ENCODE measurements around the gene MAN2A1. TPM values are rescaled to one million over a fixed set of nuclear protein-coding genes. Genes with fewer than 3 reads are reported as not detected.

The MAN2A1 gene
- polyA plus RNA-seq (2012; ENCODE audit: insufficient read length, low read depth) = 32.6 TPM

GRCh38 chr5:109689740-109690241, at the start of gene MAN2A1:
Gene MAN2A1 (plus strand): TSS chr5:109689927. CDS start chr5:109690418, 491 bp downstream.
- TF ChIP-seq FOXP2 (optimal IDR thresholded peaks at IDR 0.05; ENCODE audit: borderline replicate concordance, extremely low read depth, extremely low read length, insufficient read depth) = peak; percentile 18
- TF ChIP-seq POLR2AphosphoS5 (IDR thresholded peaks at IDR 0.05; ENCODE audit: low read depth, low read length) = peak; percentile 61; the same call in 1 of the 2 replicates
- TF ChIP-seq, protein P1, sequence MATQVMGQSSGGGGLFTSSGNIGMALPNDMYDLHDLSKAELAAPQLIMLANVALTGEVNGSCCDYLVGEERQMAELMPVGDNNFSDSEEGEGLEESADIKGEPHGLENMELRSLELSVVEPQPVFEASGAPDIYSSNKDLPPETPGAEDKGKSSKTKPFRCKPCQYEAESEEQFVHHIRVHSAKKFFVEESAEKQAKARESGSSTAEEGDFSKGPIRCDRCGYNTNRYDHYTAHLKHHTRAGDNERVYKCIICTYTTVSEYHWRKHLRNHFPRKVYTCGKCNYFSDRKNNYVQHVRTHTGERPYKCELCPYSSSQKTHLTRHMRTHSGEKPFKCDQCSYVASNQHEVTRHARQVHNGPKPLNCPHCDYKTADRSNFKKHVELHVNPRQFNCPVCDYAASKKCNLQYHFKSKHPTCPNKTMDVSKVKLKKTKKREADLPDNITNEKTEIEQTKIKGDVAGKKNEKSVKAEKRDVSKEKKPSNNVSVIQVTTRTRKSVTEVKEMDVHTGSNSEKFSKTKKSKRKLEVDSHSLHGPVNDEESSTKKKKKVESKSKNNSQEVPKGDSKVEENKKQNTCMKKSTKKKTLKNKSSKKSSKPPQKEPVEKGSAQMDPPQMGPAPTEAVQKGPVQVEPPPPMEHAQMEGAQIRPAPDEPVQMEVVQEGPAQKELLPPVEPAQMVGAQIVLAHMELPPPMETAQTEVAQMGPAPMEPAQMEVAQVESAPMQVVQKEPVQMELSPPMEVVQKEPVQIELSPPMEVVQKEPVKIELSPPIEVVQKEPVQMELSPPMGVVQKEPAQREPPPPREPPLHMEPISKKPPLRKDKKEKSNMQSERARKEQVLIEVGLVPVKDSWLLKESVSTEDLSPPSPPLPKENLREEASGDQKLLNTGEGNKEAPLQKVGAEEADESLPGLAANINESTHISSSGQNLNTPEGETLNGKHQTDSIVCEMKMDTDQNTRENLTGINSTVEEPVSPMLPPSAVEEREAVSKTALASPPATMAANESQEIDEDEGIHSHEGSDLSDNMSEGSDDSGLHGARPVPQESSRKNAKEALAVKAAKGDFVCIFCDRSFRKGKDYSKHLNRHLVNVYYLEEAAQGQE (IDR thresholded peaks at IDR 0.05; ENCODE audit: insufficient read depth in 1 of 2, low read depth in 2 of 2, low read length in 2 of 2) = 0 out of 4 replicates have a peak, but pooled peaks of 1 of the 2 experiments have one; percentile 11
- peak; percentile 46; the same call in 1 of the 2 replicates for TF ChIP-seq TAF1 (IDR thresholded peaks at IDR 0.05; ENCODE audit: borderline replicate concordance, insufficient read depth, low read length)
- TF ChIP-seq SIN3A (IDR thresholded peaks at IDR 0.05; ENCODE audit: borderline replicate concordance, insufficient read depth, low read length) = peak; percentile 69; the same call in 1 of the 2 replicates

GRCh38 chr5:109640976-109641375, 48.8 kb upstream of the MAN2A1 start:
- TF ChIP-seq, protein P1 (IDR thresholded peaks at IDR 0.05; ENCODE audit: insufficient read depth in 1 of 2, low read depth in 2 of 2, low read length in 2 of 2) = no peak
- TF ChIP-seq POLR2AphosphoS5 (IDR thresholded peaks at IDR 0.05; ENCODE audit: low read depth, low read length) (no peak), SIN3A (IDR thresholded peaks at IDR 0.05; ENCODE audit: borderline replicate concordance, insufficient read depth, low read length) (no peak), TAF1 (IDR thresholded peaks at IDR 0.05; ENCODE audit: borderline replicate concordance, insufficient read depth, low read length) (no peak), FOXP2 (optimal IDR thresholded peaks at IDR 0.05; ENCODE audit: borderline replicate concordance, extremely low read depth, extremely low read length, insufficient read depth) (no peak)

DNA sequence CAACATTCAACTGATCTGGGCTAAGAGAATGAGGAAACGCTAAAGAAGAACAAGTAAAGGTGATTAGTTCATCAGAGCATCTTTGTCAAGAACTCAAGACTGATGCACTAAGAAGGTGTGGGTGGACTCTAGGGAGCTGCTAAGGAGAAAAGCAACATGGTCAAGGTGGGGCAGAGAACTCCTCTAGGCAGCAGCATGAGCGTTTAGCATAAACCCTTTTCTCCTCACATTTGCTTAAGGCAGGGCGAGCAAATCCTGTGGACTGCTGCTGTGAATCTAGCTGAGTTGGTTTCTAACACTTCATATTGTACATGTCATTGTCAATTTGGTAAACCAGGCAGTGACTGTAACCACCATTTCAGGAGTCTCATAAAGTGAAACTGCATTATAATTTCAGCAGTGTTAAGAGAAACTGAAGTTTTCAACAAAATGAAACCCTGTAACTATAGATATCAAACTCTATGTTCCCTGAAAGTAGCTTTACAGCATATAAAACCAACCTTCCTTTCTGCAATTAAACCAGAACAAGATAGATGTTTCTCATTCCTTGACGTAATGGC, 45.9 kb upstream of the MAN2A1 start:
- TF ChIP-seq, protein P1 (IDR thresholded peaks at IDR 0.05; ENCODE audit: insufficient read depth in 1 of 2, low read depth in 2 of 2, low read length in 2 of 2) = no peak
- TF ChIP-seq FOXP2 (optimal IDR thresholded peaks at IDR 0.05; ENCODE audit: borderline replicate concordance, extremely low read depth, extremely low read length, insufficient read depth) = no peak
- TF ChIP-seq TAF1 (IDR thresholded peaks at IDR 0.05; ENCODE audit: borderline replicate concordance, insufficient read depth, low read length) = no peak

DNA sequence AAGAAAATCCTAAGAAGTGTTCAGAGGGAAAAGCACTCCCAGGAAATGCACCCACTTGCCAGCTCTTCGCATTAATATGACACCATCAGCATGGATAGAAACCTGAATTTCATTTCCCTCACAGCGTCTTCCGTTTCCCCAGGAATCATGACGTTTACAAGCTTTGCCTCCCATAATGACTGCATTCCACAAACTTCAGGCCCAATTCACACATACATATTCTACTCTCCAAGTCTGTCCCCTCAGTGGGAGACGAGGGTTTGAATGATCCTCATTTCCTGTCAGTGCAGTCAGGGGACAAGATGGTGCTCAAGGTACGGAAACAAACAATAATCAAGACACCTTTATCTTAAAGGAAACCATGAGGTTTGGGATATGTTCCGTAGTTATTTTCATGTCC, 44.9 kb upstream of the MAN2A1 start:
- no peak for TF ChIP-seq SIN3A (IDR thresholded peaks at IDR 0.05; ENCODE audit: borderline replicate concordance, insufficient read depth, low read length)

- TF ChIP-seq FOXP2 (optimal IDR thresholded peaks at IDR 0.05; ENCODE audit: borderline replicate concordance, extremely low read depth, extremely low read length, insufficient read depth) = no peak
- no peak for TF ChIP-seq TAF1 (IDR thresholded peaks at IDR 0.05; ENCODE audit: borderline replicate concordance, insufficient read depth, low read length)
- no peak for TF ChIP-seq SIN3A (IDR thresholded peaks at IDR 0.05; ENCODE audit: borderline replicate concordance, insufficient read depth, low read length)
- TF ChIP-seq, protein P1 (IDR thresholded peaks at IDR 0.05; ENCODE audit: insufficient read depth in 1 of 2, low read depth in 2 of 2, low read length in 2 of 2) = no peak
- TF ChIP-seq POLR2AphosphoS5 (IDR thresholded peaks at IDR 0.05; ENCODE audit: low read depth, low read length) = no peak
These were observed 44.0 kb upstream of the MAN2A1 start for GRCh38 chr5:109645707-109646192.

All from PFSK-1 (cell line).